ENCODE measurements around the gene MBD6. TPM values are rescaled to one million over a fixed set of nuclear protein-coding genes. Genes with fewer than 3 reads are reported as not detected.

Gene MBD6
- total RNA-seq, 4 donors from 2014 or later, result 5.5 to 20.3 (median 12.9) TPM

GRCh38 chr12:57496822-57497221 is 25.8 kb upstream of the MBD6 start:
- ATAC-seq (no peak), DNase-seq (no peak)
- in situ Hi-C loops (cut with MboI; ENCODE audit: low sequenced_read_pairs in 4 of 4), result no loop called here
- Histone ChIP-seq H3K36me3 (peaks cover 0 to 50% of the 10 kb centered on the region in 2 donors), H3K4me1 (no peaks in the 10 kb centered on the region), H3K4me3 (no peak overlapping the region), H3K27ac (no peak overlapping the region), H3K27me3 (no peaks in the 10 kb centered on the region), H3K9me3 (no peaks in the 10 kb centered on the region)
- TF ChIP-seq, protein P1, sequence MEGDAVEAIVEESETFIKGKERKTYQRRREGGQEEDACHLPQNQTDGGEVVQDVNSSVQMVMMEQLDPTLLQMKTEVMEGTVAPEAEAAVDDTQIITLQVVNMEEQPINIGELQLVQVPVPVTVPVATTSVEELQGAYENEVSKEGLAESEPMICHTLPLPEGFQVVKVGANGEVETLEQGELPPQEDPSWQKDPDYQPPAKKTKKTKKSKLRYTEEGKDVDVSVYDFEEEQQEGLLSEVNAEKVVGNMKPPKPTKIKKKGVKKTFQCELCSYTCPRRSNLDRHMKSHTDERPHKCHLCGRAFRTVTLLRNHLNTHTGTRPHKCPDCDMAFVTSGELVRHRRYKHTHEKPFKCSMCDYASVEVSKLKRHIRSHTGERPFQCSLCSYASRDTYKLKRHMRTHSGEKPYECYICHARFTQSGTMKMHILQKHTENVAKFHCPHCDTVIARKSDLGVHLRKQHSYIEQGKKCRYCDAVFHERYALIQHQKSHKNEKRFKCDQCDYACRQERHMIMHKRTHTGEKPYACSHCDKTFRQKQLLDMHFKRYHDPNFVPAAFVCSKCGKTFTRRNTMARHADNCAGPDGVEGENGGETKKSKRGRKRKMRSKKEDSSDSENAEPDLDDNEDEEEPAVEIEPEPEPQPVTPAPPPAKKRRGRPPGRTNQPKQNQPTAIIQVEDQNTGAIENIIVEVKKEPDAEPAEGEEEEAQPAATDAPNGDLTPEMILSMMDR (IDR thresholded peaks at IDR 0.05 in 4 of 5, conservative IDR thresholded peaks at IDR 0.05 in 1 of 5), result no peak
- TF ChIP-seq POLR2A (IDR thresholded peaks at IDR 0.05), result no peak
- intact Hi-C loops (cut with DNase I; ENCODE audit: low total_unique reads), result no loop called here

DNA sequence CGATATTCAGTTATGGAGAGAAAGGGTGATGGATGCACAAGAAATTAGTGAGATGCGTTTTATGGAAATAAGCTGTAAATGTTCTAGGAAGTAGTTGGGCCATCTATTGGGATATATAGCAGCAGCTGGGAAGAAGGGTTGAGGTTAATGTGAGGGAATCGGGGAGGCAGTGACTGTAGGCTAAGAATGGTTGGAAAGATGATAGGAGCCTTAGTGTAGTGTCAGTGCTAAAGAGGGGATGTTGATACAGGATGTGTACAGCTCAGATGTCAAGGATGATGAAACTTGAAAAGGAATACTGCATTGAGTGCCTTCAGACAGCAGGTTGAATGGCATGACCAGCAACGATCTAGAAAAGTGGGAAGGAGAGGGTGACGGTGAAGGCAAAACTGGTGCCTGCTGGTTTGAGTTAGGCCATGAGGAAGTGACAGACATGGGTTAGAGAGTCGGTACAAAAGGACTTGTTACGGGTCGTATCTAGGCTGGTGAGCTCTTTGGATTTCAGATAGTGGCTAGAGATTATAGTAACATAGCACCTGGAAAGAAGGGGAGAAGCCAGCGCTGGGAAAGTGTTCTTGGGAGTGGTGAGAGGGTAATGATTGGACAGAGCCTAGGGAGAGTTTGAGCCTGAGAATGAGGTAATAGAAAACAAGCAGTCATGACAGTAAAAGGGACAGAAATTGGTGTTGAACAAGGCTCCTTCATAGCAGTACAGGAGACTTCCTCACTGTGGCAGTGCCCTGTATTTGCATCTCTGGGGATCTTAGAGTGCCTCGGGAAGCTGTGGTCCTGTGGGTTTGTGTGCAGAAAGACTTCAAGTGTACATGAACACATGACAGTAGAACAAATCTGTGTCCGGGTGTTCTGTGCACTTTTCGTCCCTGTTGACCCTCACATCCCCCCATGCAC is 25.1 kb upstream of the MBD6 start:
- Histone ChIP-seq H3K27me3 (no peaks in the 10 kb centered on the region), H3K36me3 (peaks cover 0 to 52% of the 10 kb centered on the region in 2 donors), H3K9me3 (no peaks in the 10 kb centered on the region), H3K27ac (no peak overlapping the region), H3K4me1 (no peaks in the 10 kb centered on the region), H3K4me3 (no peak overlapping the region)
- intact Hi-C loops (cut with DNase I; ENCODE audit: low total_unique reads), result no loop called here
- in situ Hi-C loops (cut with MboI; ENCODE audit: low sequenced_read_pairs in 4 of 4), result no loop called here
- TF ChIP-seq, protein P1 (IDR thresholded peaks at IDR 0.05 in 4 of 5, conservative IDR thresholded peaks at IDR 0.05 in 1 of 5), result no peak
- TF ChIP-seq POLR2A (IDR thresholded peaks at IDR 0.05), result no peak
- ATAC-seq (peak; percentile 65 to 91), DNase-seq (no peak)

- DNase-seq (no peak), ATAC-seq (no peak)
- H3K36me3 ChIP-seq, result peaks cover 0 to 53% of the 10 kb centered on the region in 2 donors
- no peaks in the 10 kb centered on the region for H3K4me1 ChIP-seq
- TF ChIP-seq, protein P1 (IDR thresholded peaks at IDR 0.05 in 4 of 5, conservative IDR thresholded peaks at IDR 0.05 in 1 of 5), result no peak
- no peak overlapping the region for H3K27ac ChIP-seq
- intact Hi-C loops (cut with DNase I; ENCODE audit: low total_unique reads) (no loop called here), in situ Hi-C loops (cut with MboI; ENCODE audit: low sequenced_read_pairs in 4 of 4) (no loop called here)
- no peaks in the 10 kb centered on the region for H3K27me3 ChIP-seq
- H3K4me3 ChIP-seq, result no peak overlapping the region
- H3K9me3 ChIP-seq, result no peaks in the 10 kb centered on the region
Observed at GRCh38 chr12:57498132-57498502, 24.5 kb upstream of the MBD6 start.

- ATAC-seq, result no peak
- in situ Hi-C loops (cut with MboI; ENCODE audit: low sequenced_read_pairs in 4 of 4), result no loop called here
- intact Hi-C loops (cut with DNase I; ENCODE audit: low total_unique reads), result no loop called here
- Histone ChIP-seq H3K36me3 (peaks cover 0 to 58% of the 10 kb centered on the region in 2 donors), H3K27ac (no peak overlapping the region), H3K9me3 (no peaks in the 10 kb centered on the region), H3K4me3 (no peak overlapping the region), H3K27me3 (no peaks in the 10 kb centered on the region), H3K4me1 (no peaks in the 10 kb centered on the region)
- TF ChIP-seq, protein P1 (IDR thresholded peaks at IDR 0.05 in 4 of 5, conservative IDR thresholded peaks at IDR 0.05 in 1 of 5), result no peak
- TF ChIP-seq POLR2A (IDR thresholded peaks at IDR 0.05), result no peak
- DNase-seq, result no peak
Observed at GRCh38 chr12:57498571-57498970, 24.1 kb upstream of the MBD6 start.
